ENCODE data around the gene PPARGC1A. TPM values are rescaled to one million over a fixed set of nuclear protein-coding genes. Genes with fewer than 3 reads are reported as not detected.

The PPARGC1A gene
- total RNA-seq, 2 experiments from 2014 or later = not detected

DNA sequence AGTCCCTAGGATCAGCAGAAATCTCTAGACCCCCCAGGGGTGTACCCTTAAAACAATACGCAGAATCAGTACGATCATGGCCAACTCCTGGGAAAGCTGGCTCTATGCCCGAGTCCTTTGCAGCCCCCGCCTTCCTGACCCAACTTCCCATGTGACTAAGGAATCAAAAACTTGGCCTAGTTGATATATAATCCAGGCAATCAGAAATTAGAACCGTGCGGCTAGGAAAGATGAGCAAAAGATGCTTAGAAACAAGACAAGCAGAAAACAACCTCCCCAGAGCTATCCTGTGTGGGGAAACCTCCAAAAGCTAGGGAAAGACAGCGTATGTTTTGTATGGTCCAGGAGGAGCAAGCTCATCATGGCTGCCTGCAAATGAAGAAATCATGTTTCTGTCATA is 110.0 kb downstream of the PPARGC1A start:
- peaks cover 2% of the 10 kb centered on the region for H3K9me3 Mint-ChIP-seq
- no peaks in the 10 kb centered on the region for H3K36me3 Mint-ChIP-seq
- no peak for ATAC-seq (ENCODE audit: low read depth)
- no peaks in the 10 kb centered on the region for H3K27me3 Mint-ChIP-seq
- DNase-seq = no peak
- POLR2A ChIA-PET = no interaction called here
- no peak overlapping the region for H3K27ac Mint-ChIP-seq
- peaks cover 1% of the 10 kb centered on the region for H3K4me1 Mint-ChIP-seq
- no peak overlapping the region for H3K4me3 Mint-ChIP-seq

DNA sequence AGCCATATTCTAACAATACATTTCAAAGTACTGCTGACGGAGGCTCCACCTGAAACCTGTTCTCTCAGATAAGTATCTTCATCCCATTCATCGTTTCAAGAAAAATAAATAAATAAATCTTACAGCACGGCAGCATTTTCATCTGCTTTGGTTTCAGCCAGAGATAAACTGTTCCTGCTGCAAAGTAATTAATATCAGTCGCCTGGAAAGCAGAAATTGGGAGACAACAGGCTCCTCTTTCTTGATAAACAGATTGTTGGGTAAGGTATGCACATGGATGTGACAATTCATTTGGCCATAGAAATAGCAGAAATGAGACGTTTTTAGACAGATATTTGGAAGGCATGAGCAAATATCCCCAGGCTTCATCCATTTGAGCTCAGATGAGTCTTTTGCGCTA is 110.4 kb downstream of the PPARGC1A start:
- no peak for ATAC-seq (ENCODE audit: low read depth)
- DNase-seq = no peak
- Mint-ChIP-seq H3K36me3 (no peaks in the 10 kb centered on the region), H3K27me3 (no peaks in the 10 kb centered on the region), H3K9me3 (peaks cover 2% of the 10 kb centered on the region), H3K27ac (no peak overlapping the region), H3K4me3 (no peak overlapping the region), H3K4me1 (peaks cover 1% of the 10 kb centered on the region)
- POLR2A ChIA-PET = no interaction called here

DNA sequence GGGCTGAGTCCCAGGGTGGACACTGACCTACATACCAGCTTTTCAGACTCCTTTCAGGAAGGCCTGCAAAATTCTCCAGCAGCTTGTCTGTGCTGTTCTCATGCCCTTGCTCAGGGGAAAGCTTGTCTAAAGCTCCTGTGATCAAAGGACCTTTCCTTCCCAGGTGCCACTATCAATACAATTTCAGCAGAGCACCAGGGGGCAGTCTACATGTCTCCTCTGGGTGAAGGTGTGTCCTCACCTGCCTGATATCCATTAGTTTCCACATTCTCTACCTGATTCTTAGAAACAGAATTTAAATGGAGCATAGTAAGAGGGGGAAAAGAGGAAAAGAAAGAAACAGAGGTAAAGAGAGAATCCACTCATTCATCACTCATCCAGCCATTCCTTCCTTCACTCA is 114.2 kb downstream of the PPARGC1A start:
- Mint-ChIP-seq H3K4me3 (no peak overlapping the region), H3K9me3 (peaks cover under 1% of the 10 kb centered on the region), H3K36me3 (no peaks in the 10 kb centered on the region), H3K4me1 (peaks cover 1% of the 10 kb centered on the region), H3K27ac (no peak overlapping the region), H3K27me3 (no peaks in the 10 kb centered on the region)
- ATAC-seq (ENCODE audit: low read depth) = no peak
- no peak for DNase-seq
- POLR2A ChIA-PET = no interaction called here

DNA sequence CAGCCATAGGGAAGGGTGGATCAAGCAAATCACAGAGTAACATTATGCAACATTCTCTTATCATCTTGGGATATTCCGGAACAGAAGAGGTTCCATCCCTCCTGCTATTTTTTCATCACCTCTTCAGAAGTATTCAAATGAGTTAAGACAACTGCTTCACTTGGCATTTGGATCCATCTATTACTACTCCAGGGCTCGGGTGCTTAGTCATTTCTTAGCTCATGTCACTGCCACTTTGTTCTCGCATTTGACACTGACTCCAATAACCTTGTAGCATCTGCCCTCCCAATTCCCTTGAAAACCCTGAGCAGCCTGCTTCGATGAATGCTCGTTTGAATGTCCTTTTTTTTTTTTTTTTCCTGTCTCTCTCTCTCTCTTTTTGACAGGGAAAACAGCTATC is 114.9 kb downstream of the PPARGC1A start:
- no peaks in the 10 kb centered on the region for H3K9me3 Mint-ChIP-seq
- POLR2A ChIA-PET = no interaction called here
- H3K36me3 Mint-ChIP-seq = no peaks in the 10 kb centered on the region
- no peak overlapping the region for H3K4me3 Mint-ChIP-seq
- no peak for DNase-seq
- ATAC-seq (ENCODE audit: low read depth) = no peak
- H3K4me1 Mint-ChIP-seq = peaks cover 1% of the 10 kb centered on the region
- H3K27me3 Mint-ChIP-seq = no peaks in the 10 kb centered on the region
- H3K27ac Mint-ChIP-seq = peak overlapping the region; percentile 48

DNA sequence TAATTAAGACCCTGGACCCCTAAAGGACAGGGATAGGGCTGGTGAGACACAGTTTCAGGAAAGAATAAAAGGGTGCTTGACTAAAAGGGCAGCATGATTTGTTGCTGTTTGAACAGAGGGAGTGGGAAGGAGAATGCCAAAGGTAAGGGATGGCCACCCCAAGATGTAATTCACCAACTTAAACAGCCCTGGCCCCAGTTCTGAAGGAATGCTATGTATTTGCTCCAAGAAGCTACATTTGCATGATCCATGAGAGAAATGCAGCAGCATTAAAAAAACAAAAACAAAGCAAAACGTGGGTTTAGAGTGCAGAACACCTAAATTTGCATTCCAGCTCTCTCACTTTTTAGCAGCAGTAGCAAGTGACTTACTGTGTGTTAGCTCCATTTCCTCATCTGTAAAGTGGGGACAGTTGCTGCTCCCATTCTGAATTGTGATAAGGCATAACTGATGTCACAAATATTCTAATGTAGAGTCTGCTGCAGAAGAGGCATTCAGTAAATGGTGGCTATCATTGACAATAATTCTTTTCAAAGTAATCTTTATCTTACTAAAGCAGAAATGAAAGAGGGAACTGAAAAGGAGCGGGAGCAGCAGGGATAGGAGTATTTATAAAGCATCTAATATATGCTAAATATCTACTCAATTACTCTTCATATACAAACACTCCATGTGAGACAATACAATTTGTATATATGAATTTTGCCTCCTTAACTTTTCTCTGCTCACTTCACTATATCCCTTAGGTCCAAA is 115.8 kb downstream of the PPARGC1A start:
- H3K4me1 Mint-ChIP-seq = peaks cover 1% of the 10 kb centered on the region
- H3K9me3 Mint-ChIP-seq = no peaks in the 10 kb centered on the region
- H3K27me3 Mint-ChIP-seq = no peaks in the 10 kb centered on the region
- no peaks in the 10 kb centered on the region for H3K36me3 Mint-ChIP-seq
- no peak overlapping the region for H3K27ac Mint-ChIP-seq
- ATAC-seq (ENCODE audit: low read depth) (no peak), DNase-seq (no peak)
- POLR2A ChIA-PET = no interaction called here
- H3K4me3 Mint-ChIP-seq = no peak overlapping the region

DNA sequence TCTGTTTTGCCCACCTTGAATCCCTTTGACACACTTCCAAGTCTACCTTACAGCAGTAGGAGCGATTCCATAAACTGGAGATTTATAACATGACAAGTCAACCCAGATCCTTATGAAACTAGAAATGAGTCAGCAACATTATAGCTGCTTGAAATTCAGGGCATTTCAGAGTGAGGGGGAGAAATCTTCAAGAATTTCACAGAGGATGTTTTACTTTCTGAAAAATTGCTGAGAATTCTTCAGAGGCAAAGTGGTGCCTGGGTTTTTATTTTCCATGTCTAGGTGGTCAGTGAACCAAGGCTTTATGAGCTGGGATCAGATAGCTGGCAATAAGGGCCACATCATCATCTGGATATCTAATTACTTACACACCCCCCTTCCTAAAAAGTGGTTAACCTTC is 119.8 kb downstream of the PPARGC1A start:
- Mint-ChIP-seq H3K4me1 (no peaks in the 10 kb centered on the region), H3K9me3 (no peaks in the 10 kb centered on the region), H3K27me3 (no peaks in the 10 kb centered on the region), H3K36me3 (no peaks in the 10 kb centered on the region), H3K27ac (no peak overlapping the region), H3K4me3 (no peak overlapping the region)
- POLR2A ChIA-PET = no interaction called here
- ATAC-seq (ENCODE audit: low read depth) (no peak), DNase-seq (no peak)

DNA sequence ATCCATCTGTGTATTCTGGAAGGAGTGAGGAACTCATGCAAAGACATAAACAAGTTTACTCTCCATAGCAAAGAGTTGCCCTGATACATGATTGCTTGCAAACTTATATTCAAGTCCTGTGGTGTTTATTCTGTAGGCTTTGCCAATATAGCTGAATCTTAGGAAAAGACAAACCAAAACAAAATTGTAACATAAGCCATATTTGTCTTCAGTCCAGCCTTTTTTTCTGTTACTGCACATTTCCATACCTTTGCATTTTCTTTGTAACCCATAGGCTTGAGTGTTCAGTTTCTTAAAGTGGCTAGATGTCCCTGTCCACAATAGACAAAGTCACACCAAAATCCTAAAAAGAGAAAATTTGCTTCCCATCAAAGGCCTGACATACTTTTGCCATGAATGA is 120.4 kb downstream of the PPARGC1A start:
- Mint-ChIP-seq H3K9me3 (no peaks in the 10 kb centered on the region), H3K36me3 (no peaks in the 10 kb centered on the region), H3K27me3 (no peaks in the 10 kb centered on the region), H3K4me1 (no peaks in the 10 kb centered on the region), H3K27ac (no peak overlapping the region), H3K4me3 (no peak overlapping the region)
- no peak for DNase-seq
- ATAC-seq (ENCODE audit: low read depth) = no peak
- POLR2A ChIA-PET = no interaction called here

DNA sequence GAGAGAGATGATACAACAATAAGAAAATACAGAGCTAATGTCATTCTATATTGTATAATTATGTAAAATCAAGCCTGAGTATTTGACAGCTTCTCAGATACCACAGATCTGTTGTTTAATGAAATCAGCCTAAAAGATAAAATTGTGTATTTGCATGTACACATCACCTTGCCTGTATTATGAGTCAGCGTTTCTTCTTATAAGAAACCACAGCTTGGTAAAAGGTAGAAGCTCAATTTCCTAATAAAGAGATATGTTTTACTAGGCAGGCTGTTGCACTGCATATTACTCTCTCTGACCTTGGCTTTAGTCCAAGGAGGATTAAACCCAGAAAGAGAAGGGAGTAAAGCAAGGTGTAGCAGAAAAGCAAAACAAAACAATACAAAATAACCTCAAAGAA is 121.3 kb downstream of the PPARGC1A start:
- Mint-ChIP-seq H3K27ac (no peak overlapping the region), H3K27me3 (no peaks in the 10 kb centered on the region), H3K4me3 (no peak overlapping the region), H3K36me3 (no peaks in the 10 kb centered on the region), H3K9me3 (peaks cover 2% of the 10 kb centered on the region), H3K4me1 (no peaks in the 10 kb centered on the region)
- ATAC-seq (ENCODE audit: low read depth) = no peak
- DNase-seq = no peak
- POLR2A ChIA-PET = no interaction called here

DNA sequence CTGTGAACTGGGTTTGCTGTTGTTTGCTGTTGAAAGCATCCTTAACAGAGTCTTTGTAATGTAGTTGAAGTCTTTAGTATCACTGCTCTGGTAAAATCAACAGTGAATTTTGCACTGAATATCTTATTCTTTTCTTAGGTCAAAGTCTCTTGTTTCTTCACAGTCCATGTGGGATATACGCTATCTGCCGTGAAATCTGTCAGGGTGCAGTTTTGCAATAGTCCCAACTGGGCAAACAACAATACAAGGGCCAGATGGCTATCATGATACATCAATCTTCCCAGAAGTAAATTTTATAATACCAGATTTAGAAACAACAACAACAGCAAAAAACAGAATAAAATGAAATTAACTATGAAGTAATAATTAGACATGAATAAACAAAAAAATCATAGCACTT is 123.5 kb downstream of the PPARGC1A start:
- DNase-seq = no peak
- no peak overlapping the region for H3K4me3 Mint-ChIP-seq
- H3K36me3 Mint-ChIP-seq = no peaks in the 10 kb centered on the region
- H3K27me3 Mint-ChIP-seq = no peaks in the 10 kb centered on the region
- peaks cover 2% of the 10 kb centered on the region for H3K9me3 Mint-ChIP-seq
- POLR2A ChIA-PET = no interaction called here
- H3K4me1 Mint-ChIP-seq = no peaks in the 10 kb centered on the region
- no peak for ATAC-seq (ENCODE audit: low read depth)
- no peak overlapping the region for H3K27ac Mint-ChIP-seq

DNA sequence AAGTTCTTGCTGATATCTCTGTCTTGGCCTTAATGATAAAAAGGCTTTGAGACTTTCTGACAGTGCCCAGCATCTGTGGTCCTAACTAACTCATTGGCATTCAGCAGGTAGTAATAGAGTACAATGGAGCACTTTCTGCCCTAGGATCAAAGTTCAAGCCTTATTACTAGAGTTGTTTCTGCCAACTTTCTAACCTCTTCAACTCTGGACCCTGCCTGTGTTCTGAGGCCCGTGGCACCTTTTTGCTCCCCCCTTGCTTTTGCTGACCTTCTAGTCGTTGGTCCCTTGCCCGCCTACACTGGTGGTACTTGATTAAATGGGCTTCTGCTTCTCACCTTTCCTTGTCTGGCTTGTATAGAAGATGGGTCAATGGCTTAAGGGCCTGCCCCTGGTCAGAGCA is 126.3 kb downstream of the PPARGC1A start:
- no peak for ATAC-seq (ENCODE audit: low read depth)

DNA sequence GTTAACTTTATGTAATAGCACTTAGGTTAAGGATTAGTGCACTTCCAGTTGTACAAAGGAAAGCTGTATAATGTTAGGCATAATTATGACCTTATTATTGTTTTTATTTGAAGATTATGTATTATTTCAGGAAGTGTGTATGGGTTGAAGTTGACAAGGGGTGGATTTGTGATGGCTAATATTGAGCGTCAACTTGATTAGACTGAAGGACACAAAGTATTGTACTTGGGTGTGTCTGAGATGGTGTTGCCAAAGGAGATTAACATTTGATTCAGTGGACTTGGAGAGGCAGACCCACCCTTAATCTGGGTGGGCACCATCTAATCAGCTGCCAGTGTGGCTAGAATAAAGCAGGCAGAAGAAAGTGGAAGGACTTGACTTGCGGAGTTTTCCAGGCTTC is 127.3 kb downstream of the PPARGC1A start:
- no peak overlapping the region for H3K4me3 Mint-ChIP-seq
- no peaks in the 10 kb centered on the region for H3K27me3 Mint-ChIP-seq
- no peak for ATAC-seq (ENCODE audit: low read depth)
- no peak for DNase-seq
- no peaks in the 10 kb centered on the region for H3K4me1 Mint-ChIP-seq
- H3K27ac Mint-ChIP-seq = no peak overlapping the region
- POLR2A ChIA-PET = no interaction called here
- H3K9me3 Mint-ChIP-seq = peaks cover 2% of the 10 kb centered on the region
- no peaks in the 10 kb centered on the region for H3K36me3 Mint-ChIP-seq

More for the DNA sequence above, 126.3 kb downstream of the PPARGC1A start:
- DNase-seq = no peak
- H3K27ac Mint-ChIP-seq = no peak overlapping the region
- H3K27me3 Mint-ChIP-seq = no peaks in the 10 kb centered on the region
- POLR2A ChIA-PET = no interaction called here
- peaks cover 2% of the 10 kb centered on the region for H3K9me3 Mint-ChIP-seq
- no peak overlapping the region for H3K4me3 Mint-ChIP-seq
- no peaks in the 10 kb centered on the region for H3K36me3 Mint-ChIP-seq
- H3K4me1 Mint-ChIP-seq = no peaks in the 10 kb centered on the region

DNA sequence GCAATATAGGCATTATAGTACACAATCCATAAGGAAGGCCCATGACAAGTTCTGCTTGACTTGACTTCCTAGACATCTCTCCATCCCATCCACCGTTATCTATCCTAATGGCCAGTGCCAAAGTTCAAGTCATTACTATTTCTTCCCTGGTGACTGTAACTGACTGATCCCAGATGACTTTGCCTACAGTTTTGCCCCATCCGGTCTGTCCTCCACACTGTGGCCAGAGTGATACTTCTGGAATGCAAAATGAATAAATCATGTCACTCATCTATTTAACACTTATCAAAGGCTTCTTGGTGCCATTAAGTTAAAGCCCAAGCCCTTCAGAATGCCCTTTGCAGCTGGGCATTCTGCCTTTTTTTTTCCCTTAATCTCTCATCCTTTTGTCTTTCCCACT is 130.8 kb downstream of the PPARGC1A start:
- no peak for ATAC-seq (ENCODE audit: low read depth)
- H3K27me3 Mint-ChIP-seq = no peaks in the 10 kb centered on the region
- no peak overlapping the region for H3K27ac Mint-ChIP-seq
- peaks cover 3% of the 10 kb centered on the region for H3K9me3 Mint-ChIP-seq
- POLR2A ChIA-PET = no interaction called here
- DNase-seq = no peak
- H3K4me3 Mint-ChIP-seq = no peak overlapping the region
- H3K36me3 Mint-ChIP-seq = no peaks in the 10 kb centered on the region
- no peaks in the 10 kb centered on the region for H3K4me1 Mint-ChIP-seq

DNA sequence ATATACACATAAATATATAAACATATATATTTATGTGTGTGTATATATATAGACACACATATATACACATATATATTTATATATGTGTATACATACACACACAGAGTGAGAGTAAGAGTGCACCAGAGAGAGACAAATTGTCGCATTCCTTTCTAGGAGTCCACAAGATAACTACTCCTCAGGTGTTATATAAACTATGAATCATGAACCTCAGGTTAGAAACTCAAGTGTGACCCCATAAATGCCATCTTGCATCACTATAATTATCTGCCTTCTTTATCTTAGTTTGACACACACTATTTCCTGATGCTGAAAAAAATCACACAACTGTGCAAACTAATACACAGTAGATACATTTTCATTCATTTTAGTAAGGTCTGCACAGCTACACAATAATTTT is 135.2 kb downstream of the PPARGC1A start:
- no peaks in the 10 kb centered on the region for H3K27me3 Mint-ChIP-seq
- no peak overlapping the region for H3K4me3 Mint-ChIP-seq
- POLR2A ChIA-PET = no interaction called here
- peaks cover 1% of the 10 kb centered on the region for H3K9me3 Mint-ChIP-seq
- ATAC-seq (ENCODE audit: low read depth) (no peak), DNase-seq (no peak)
- no peaks in the 10 kb centered on the region for H3K36me3 Mint-ChIP-seq
- no peak overlapping the region for H3K27ac Mint-ChIP-seq
- no peaks in the 10 kb centered on the region for H3K4me1 Mint-ChIP-seq

DNA sequence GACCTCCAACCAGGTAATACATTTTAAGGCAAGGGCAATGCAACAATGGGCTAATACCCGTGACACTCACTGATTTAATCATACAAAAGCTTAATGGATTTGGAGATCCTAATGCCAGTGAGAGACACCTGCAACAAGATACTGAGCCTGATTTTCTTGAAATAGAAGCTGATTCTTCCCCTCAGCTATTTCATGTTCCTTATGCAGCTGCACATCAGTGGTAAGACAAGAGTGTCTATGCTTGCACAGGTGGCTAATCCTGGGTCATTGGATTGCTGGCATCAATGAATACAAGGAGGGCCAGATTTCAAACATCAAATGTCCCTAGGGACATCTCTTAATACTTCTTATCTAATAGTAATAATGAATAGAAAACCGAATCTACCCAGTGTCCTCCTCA is 139.7 kb downstream of the PPARGC1A start:
- Mint-ChIP-seq H3K4me1 (no peaks in the 10 kb centered on the region), H3K27ac (no peak overlapping the region), H3K4me3 (no peak overlapping the region), H3K27me3 (no peaks in the 10 kb centered on the region), H3K9me3 (no peaks in the 10 kb centered on the region), H3K36me3 (no peaks in the 10 kb centered on the region)
- DNase-seq (no peak), ATAC-seq (ENCODE audit: low read depth) (no peak)
- POLR2A ChIA-PET = no interaction called here

DNA sequence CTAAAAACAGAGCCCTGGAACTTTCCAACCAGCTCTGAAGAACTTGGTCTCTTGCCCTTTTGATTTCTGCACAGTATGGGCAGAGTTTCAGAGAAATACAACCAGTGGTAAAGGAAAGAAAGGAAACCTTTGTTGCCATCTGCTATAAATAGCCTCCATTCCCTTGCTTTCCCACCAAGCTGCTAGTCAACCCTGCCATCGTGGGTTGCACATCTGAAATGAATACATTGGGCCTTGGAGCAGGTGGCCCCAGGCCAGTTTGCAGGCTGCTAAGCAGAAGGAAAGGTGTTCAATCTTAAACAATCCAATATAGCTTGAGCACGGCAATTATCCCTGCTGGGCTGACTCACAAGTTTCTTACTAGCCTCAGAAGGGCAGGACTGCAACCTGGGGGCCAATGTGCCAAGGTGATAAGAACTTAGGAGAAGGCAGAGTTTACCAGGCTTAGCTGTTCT is 142.5 kb downstream of the PPARGC1A start:
- Mint-ChIP-seq H3K9me3 (no peaks in the 10 kb centered on the region), H3K4me1 (no peaks in the 10 kb centered on the region), H3K27ac (no peak overlapping the region), H3K27me3 (no peaks in the 10 kb centered on the region), H3K4me3 (no peak overlapping the region), H3K36me3 (no peaks in the 10 kb centered on the region)
- POLR2A ChIA-PET = no interaction called here
- ATAC-seq (ENCODE audit: low read depth) (no peak), DNase-seq (no peak)
